ENCODE measurements around the gene WASF2. TPM values are rescaled to one million over a fixed set of nuclear protein-coding genes. Genes with fewer than 3 reads are reported as not detected.

WASF2 gene
- total RNA-seq, 1 experiment from 2014 or later, result 65.9 TPM

- no peak overlapping the region for H4K8ac ChIP-seq (replicated peaks; ENCODE audit: insufficient read length, low read depth, low read length)
- H4K5ac ChIP-seq (ENCODE audit: insufficient read length, low read depth, low read length), result no peak overlapping the region
- H2BK120ac ChIP-seq (ENCODE audit: low read depth, low read length, poor library complexity, severe bottlenecking), result no peak overlapping the region
- H3K56ac ChIP-seq (ENCODE audit: insufficient read length, low read depth, low read length), result no peak overlapping the region
- no peak overlapping the region for H3K27ac ChIP-seq (ENCODE audit: insufficient read length, low read depth, low read length)
- no peak overlapping the region for H2BK5ac ChIP-seq (ENCODE audit: insufficient read length, low read length)
- Mint-ChIP-seq H3K36me3 (ENCODE audit: insufficient read depth in 1 of 3, low read depth in 3 of 3) (no peaks in the 10 kb centered on the region), H3K9me3 (no peaks in the 10 kb centered on the region), H3K27me3 (ENCODE audit: low read depth) (no peaks in the 10 kb centered on the region; the same call in 1 of the 2 replicates), H3K4me1 (peaks cover 50 to 69% of the 10 kb centered on the region in 2 experiments), H3K4me3 (no peak overlapping the region), H3K27ac (no peak overlapping the region; a peak in 1 of 7 replicates)
- DNase-seq, result no peak
- no peak overlapping the region for H2AFZ ChIP-seq (ENCODE audit: low read length)
- no peaks in the 10 kb centered on the region for H4K20me1 ChIP-seq (ENCODE audit: control insufficient read depth, insufficient read depth, insufficient read length)
- no peak overlapping the region for H2AK5ac ChIP-seq (ENCODE audit: insufficient read length, low read length)
- H3K27me3 ChIP-seq (ENCODE audit: insufficient read depth, low read length), result no peaks in the 10 kb centered on the region
- H4K91ac ChIP-seq (ENCODE audit: insufficient read length, low read depth, low read length), result no peak overlapping the region
- no peak overlapping the region for H2BK15ac ChIP-seq (ENCODE audit: low read depth, low read length)
- no peak overlapping the region for H2BK12ac ChIP-seq (ENCODE audit: insufficient read length, low read depth, low read length)
- no peak overlapping the region for H2BK20ac ChIP-seq (ENCODE audit: low read depth, low read length, poor library complexity, severe bottlenecking)
- no peak overlapping the region for H3T11ph ChIP-seq (ENCODE audit: low read length)
- H3K23me2 ChIP-seq (ENCODE audit: insufficient read length, low read depth, low read length, poor library complexity, severe bottlenecking), result no peaks in the 10 kb centered on the region
- TF ChIP-seq CTCF (conservative IDR thresholded peaks at IDR 0.05), result no peak
- H3K4ac ChIP-seq (ENCODE audit: low read depth, low read length), result no peak overlapping the region
- no peaks in the 10 kb centered on the region for H3K9me3 ChIP-seq (ENCODE audit: control insufficient read depth, low read depth, low read length)
- H3K79me1 ChIP-seq (ENCODE audit: insufficient read depth, low read depth, low read length, poor library complexity, severe bottlenecking), result no peaks in the 10 kb centered on the region
- H3K4me1 ChIP-seq (ENCODE audit: insufficient read depth, low read length), result no peaks in the 10 kb centered on the region; the same call in 1 of the 2 replicates
- no CpG with 5 or more reads among the region's 5 CpGs for WGBS (ENCODE audit: extremely low coverage, insufficient read length, low lambda C conversion rate)
- no peak overlapping the region for H3K14ac ChIP-seq (ENCODE audit: insufficient read depth, low read length)
- no peak overlapping the region for H3K4me2 ChIP-seq (ENCODE audit: insufficient read depth, insufficient read length, low read length)
- no peak overlapping the region for H3K23ac ChIP-seq (ENCODE audit: insufficient read length, low read depth, low read length)
- no peak overlapping the region for H3K18ac ChIP-seq (ENCODE audit: insufficient read length, low read depth, low read length)
- no peak overlapping the region for H3K9ac ChIP-seq (ENCODE audit: extremely low read depth, insufficient read length, low read length)
- no peaks in the 10 kb centered on the region for H3K79me2 ChIP-seq (ENCODE audit: insufficient read depth, low read length)
These were observed 89.0 kb downstream of the WASF2 start for GRCh38 chr1:27400963-27401341.
